Upper lobe of left lung (tissue), 6 donors: ENCODE results near the gene KCNIP3. TPM values are rescaled to one million over a fixed set of nuclear protein-coding genes. Genes with fewer than 3 reads are reported as not detected.
A peak's percentile ranks its signal among the peaks of the same experiment; 100 is the strongest.

Experiments
- ATAC-seq, 2 donors: fragments of 200-7000 bp; cut with Tn5 transposase; one replicate each; pipeline ENCODE4 v1.9.1; 2022; ENCODE audit warnings: mild to moderate bottlenecking in 2 of 2, moderate library complexity in 2 of 2; ENCODE audit not compliant: low FRiP score in 2 of 2
- DNase-seq, 2 donors: peaks; one replicate each; pipeline ENCODE4 v3.0.0-alpha.2; 2019 to 2020
- H3K27ac ChIP-seq, 4 donors: fragments of 200-600 bp; sonication (generic); one replicate each; pipeline ENCODE4 v1.5.1; 2016 to 2019
- H3K27me3 ChIP-seq, 4 donors: fragments of 200-600 bp; sonication (generic); one replicate each; pipeline ENCODE4 v1.5.1; 2017 to 2019
- H3K36me3 ChIP-seq, 4 donors: fragments of 200-600 bp; sonication (generic); one replicate each; pipeline ENCODE4 v1.5.1; 2016 to 2019
- H3K4me1 ChIP-seq, 4 donors: fragments of 200-600 bp; sonication (generic); one replicate each; pipeline ENCODE4 v1.5.1; 2018 to 2019
- H3K4me3 ChIP-seq, 4 donors: fragments of 200-600 bp; sonication (generic); one replicate each; pipeline ENCODE4 v1.5.1; 2017 to 2019; ENCODE audit warnings: mild to moderate bottlenecking in 2 of 4, moderate library complexity in 1 of 4
- H3K9me3 ChIP-seq, 4 donors: fragments of 200-600 bp; sonication (generic); one replicate each; pipeline ENCODE4 v1.5.1; 2018 to 2019
- EP300 ChIP-seq, 4 donors: sonication (generic); formaldehyde crosslinking; IDR thresholded peaks; one replicate each; pipeline ENCODE4 v1.5.1; 2017; ENCODE audit warnings: antibody characterized with exemption in 4 of 4, control low read depth in 2 of 4
- POLR2A ChIP-seq, 4 donors: fragments of 450-650 bp; IDR thresholded peaks; one replicate each; pipeline ENCODE4 v1.5.1; 2016 to 2017; ENCODE audit warnings: antibody characterized with exemption in 4 of 4, mild to moderate bottlenecking in 2 of 4
- POLR2AphosphoS5 ChIP-seq, 2 donors: sonication (generic); formaldehyde crosslinking; IDR thresholded peaks; one replicate each; pipeline ENCODE4 v1.5.1; 2017; ENCODE audit warnings: antibody characterized with exemption in 2 of 2
- WGBS, 2 donors: methylation state at CpG; one replicate each; pipeline ENCODE4 v1.1.5; 2017 to 2018; 5-methylcytosine and 5-hydroxymethylcytosine counted together
- total RNA-seq, 6 donors: library from RNA; depleted of rRNA in 4 of 6; stranded (reverse); fragments of >200 nt in 4 of 6; gene quantifications; one replicate each; pipeline versions ENCODE4 v1.1.0 to v1.2.1, GENCODE V29; 2016 to 2021
- TF ChIP-seq, protein P1 (sequence below), 6 experiments: fragments of 450-650 bp in 4 of 6; fragments of 200-600 bp in 2 of 6; sonication (generic) in 2 of 6; IDR thresholded peaks; one replicate each; pipeline ENCODE4 v1.5.1; 2016 to 2019; ENCODE audit warnings: antibody characterized with exemption in 6 of 6
- donor health status: DM: no; HTN: no; CAD: no; lungs with moderate emphysema.
- donor health status: DM: no; HTN: yes; CAD: no; lungs with severe emphysema.

Gene KCNIP3
- total RNA-seq, 6 donors from 2014 or later: 1.0 to 5.9 (median 2.5) TPM

DNA sequence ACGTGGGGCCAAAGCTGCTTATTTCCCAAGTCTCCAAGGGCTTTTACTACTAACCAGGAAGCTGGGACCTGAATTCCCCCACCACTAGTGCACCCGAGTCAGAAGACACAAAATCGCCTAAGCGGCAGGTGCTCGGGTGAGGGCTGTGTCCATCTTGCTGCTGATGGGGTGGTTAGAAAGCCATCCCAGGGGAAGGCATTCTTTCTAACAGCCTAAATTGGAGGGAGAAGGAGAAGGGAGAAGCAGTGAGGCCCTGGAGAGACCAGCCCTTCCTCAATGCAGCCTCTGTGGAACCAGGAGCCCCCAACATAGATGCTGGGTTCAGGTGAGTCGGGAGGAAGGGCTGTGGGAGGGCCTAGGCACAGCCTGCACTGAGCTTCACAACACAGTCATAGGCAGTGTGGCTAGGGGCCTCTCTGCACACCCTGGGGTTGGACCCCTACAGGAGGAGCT lies 24.8 kb upstream of the KCNIP3 start:
- WGBS, 2 donors: 86 to 88% methylated on average over 6 of the region's 6 CpGs
- DNase-seq (peak in 1 of 2 donors; percentile 8), ATAC-seq (no peak)
- TF ChIP-seq POLR2AphosphoS5 (IDR thresholded peaks at IDR 0.05) (no peak), EP300 (IDR thresholded peaks at IDR 0.05) (no peak), POLR2A (IDR thresholded peaks at IDR 0.05) (no peak)
- TF ChIP-seq, protein P1, sequence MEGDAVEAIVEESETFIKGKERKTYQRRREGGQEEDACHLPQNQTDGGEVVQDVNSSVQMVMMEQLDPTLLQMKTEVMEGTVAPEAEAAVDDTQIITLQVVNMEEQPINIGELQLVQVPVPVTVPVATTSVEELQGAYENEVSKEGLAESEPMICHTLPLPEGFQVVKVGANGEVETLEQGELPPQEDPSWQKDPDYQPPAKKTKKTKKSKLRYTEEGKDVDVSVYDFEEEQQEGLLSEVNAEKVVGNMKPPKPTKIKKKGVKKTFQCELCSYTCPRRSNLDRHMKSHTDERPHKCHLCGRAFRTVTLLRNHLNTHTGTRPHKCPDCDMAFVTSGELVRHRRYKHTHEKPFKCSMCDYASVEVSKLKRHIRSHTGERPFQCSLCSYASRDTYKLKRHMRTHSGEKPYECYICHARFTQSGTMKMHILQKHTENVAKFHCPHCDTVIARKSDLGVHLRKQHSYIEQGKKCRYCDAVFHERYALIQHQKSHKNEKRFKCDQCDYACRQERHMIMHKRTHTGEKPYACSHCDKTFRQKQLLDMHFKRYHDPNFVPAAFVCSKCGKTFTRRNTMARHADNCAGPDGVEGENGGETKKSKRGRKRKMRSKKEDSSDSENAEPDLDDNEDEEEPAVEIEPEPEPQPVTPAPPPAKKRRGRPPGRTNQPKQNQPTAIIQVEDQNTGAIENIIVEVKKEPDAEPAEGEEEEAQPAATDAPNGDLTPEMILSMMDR (IDR thresholded peaks at IDR 0.05): no peak
- Histone ChIP-seq H3K4me3 (no peak overlapping the region), H3K27ac (no peak overlapping the region), H3K9me3 (no peaks in the 10 kb centered on the region), H3K27me3 (no peaks in the 10 kb centered on the region), H3K36me3 (no peaks in the 10 kb centered on the region), H3K4me1 (peaks cover 0 to 10% (median 0%) of the 10 kb centered on the region in 4 donors)

- ATAC-seq (no peak), DNase-seq (no peak)
- no peaks in the 10 kb centered on the region for H3K27me3 ChIP-seq
- H3K4me1 ChIP-seq: peaks cover 0 to 10% (median 0%) of the 10 kb centered on the region in 4 donors
- TF ChIP-seq EP300 (IDR thresholded peaks at IDR 0.05) (no peak), POLR2AphosphoS5 (IDR thresholded peaks at IDR 0.05) (no peak), POLR2A (IDR thresholded peaks at IDR 0.05) (no peak)
- TF ChIP-seq, protein P1 (IDR thresholded peaks at IDR 0.05): no peak
- no peak overlapping the region for H3K4me3 ChIP-seq
- no peaks in the 10 kb centered on the region for H3K36me3 ChIP-seq
- no peak overlapping the region for H3K27ac ChIP-seq
- H3K9me3 ChIP-seq: no peaks in the 10 kb centered on the region
- 83 to 100% methylated on average over 1 of the region's 1 CpG for WGBS, 2 donors
Measured at GRCh38 chr2:95272781-95273180, 24.4 kb upstream of the KCNIP3 start.

DNA sequence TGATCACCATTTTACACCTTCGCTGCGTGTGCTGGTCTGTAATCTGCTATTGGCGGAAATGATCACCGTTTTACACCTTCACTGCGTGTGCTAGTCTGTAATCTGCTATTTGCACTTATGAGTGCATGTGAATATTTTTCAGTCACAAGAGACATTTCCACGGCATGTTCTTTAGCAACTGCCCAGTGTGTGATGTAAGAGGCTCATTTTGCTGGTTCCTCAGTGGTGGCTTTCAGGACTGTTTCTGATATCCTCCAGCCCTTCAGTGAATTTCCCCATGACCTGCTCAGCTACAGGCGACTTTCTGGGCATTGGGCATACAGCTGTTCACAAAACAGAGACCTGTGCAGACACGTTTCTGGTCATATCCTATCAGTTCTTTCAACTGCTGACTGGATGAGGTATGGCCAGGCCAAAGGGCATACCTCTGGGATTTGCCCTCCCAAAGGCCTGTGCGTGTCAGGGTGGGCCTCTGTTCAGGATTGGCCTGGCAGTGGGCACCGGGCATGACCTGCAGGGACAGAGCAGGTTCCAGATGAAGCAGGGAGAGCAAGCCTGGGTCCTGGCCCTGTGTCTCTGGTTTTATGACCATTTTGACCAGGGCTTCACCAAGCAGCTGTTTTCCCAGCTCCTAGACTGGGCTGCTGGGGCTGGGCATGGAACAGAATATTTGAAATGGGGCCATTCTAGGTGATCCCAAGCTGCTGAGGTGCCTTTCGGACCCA lies 23.4 kb upstream of the KCNIP3 start:
- TF ChIP-seq, protein P1 (IDR thresholded peaks at IDR 0.05): no peak
- no peak for TF ChIP-seq POLR2A (IDR thresholded peaks at IDR 0.05)
- H3K9me3 ChIP-seq: no peaks in the 10 kb centered on the region
- peaks cover 0 to 10% (median 0%) of the 10 kb centered on the region in 4 donors for H3K4me1 ChIP-seq
- peak in 1 of 2 donors; percentile 15 for DNase-seq
- H3K27ac ChIP-seq: peak overlapping the region in 1 of 4 donors; percentile 43
- H3K36me3 ChIP-seq: no peaks in the 10 kb centered on the region
- H3K4me3 ChIP-seq: no peak overlapping the region
- H3K27me3 ChIP-seq: no peaks in the 10 kb centered on the region
- WGBS, 2 donors: 86 to 87% methylated on average over 9 to 11 of the region's 11 CpGs
- ATAC-seq: no peak

- 83 to 90% methylated on average over 5 to 17 of the region's 17 CpGs for WGBS, 2 donors
- ATAC-seq (peak; percentile 13 to 80), DNase-seq (peak in 1 of 2 donors; percentile 85)
- no peaks in the 10 kb centered on the region for H3K9me3 ChIP-seq
- H3K4me1 ChIP-seq: peaks cover 0 to 10% (median 0%) of the 10 kb centered on the region in 4 donors
- H3K36me3 ChIP-seq: no peaks in the 10 kb centered on the region
- TF ChIP-seq EP300 (IDR thresholded peaks at IDR 0.05): no peak
- TF ChIP-seq POLR2A (IDR thresholded peaks at IDR 0.05): peak in 1 of 4 donors; percentile 31
- TF ChIP-seq POLR2AphosphoS5 (IDR thresholded peaks at IDR 0.05): no peak
- TF ChIP-seq, protein P1 (IDR thresholded peaks at IDR 0.05): no peak
- no peaks in the 10 kb centered on the region for H3K27me3 ChIP-seq
- peak within 1 kb of the TSS in 1 of 4 donors; percentile 43 for H3K27ac ChIP-seq
- peak within 1 kb of the TSS in 2 of 4 donors; percentile 26 to 34 for H3K4me3 ChIP-seq
Measured at GRCh38 chr2:95274291-95275150, 22.6 kb upstream of the KCNIP3 start, which contains the start of gene PROM2. PROM2 (plus strand) TSS chr2:95274449; CDS start chr2:95274586, 137 bp downstream.
